SH-SY5Y (cell line): ENCODE data around the gene IL1RAP.

Experiments used
- GATA2 ChIP-seq: IDR thresholded peaks from 2 replicates; pipeline ENCODE4 v1.6.1; 2011; ENCODE audit warnings: mild to moderate bottlenecking, low read depth, low read length
- GATA3 ChIP-seq: IDR thresholded peaks from 2 replicates; pipeline ENCODE4 v1.6.1; 2011; ENCODE audit warnings: low read depth, mild to moderate bottlenecking, low read length, moderate library complexity

IL1RAP gene

DNA sequence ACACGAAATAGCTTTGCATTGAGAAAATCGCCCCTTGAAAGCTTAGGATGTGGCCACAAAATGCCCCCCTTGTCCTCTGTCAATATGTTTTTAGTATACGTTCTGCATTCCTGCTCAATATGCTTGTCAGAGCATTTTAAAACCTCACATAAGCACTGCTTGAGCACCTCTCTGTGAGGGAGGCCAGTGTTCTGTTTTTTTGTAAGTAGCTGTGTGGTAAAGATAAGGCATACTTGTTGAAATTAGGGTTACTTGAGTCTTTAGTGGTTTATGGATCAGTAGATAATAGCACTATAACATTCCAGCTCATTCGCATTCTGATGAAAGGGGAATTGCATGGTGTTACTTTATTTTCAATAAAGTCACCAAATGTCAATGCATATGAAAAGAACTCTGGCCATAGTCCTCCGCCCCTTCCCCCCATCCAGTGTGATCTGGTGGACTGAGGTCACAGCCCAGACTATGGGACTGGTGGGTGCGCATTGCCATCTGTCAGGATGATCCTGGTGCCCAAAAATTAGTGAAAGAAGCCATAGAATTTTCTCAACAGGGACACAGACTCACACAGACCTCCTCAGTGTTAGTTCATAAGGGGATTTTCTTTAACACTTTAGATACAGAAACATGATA, 33.1 kb downstream of the IL1RAP start:
- no peak for TF ChIP-seq GATA2
- no peak for TF ChIP-seq GATA3

DNA sequence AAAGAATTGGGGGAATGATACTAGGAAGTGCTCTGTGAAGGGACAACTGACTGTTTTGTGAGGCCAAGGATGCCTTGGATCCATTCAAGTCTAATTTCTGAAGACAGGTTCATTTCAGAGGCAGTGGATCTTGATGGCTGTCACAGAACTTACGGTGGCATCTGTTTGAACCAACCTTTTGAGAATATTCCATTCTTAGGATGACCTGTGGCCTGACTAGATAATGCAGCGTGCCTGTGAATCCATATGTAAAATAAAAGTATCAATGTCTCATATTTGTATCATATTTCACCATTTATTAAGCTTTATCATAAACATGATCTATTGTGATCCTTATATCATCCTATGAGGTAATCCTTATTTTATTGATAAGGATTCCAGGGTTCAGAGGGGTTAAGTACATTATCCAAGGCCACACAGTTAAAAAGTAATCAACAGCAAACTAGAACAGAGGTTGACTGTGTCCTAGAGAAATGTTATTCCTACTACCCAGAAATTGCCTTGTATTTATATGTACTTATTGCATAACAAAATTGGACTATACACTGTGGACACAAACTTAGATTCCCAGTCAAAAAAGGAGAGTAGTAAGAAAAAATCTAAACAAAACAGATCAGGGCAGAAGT, 34.3 kb downstream of the IL1RAP start:
- TF ChIP-seq GATA3: no peak

DNA sequence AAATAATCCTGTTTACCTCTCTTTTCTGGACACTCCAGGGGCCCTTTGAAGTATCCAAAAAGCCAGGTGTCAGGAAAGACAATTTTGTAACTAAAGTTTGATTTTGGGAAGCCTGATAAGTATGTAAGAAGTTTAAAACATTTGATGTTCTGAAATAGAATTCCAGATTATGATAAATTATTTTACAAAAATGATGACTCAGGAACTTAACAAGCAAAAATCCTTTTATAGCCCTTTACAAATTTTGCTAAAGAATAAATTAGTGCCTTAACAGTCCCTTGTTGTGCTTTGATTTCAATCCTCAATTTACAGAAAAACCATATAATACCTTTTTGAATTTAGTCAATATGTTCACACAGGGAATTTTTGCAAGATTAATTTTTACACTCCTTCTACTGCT, 38.1 kb downstream of the IL1RAP start:
- TF ChIP-seq GATA2 (no peak), GATA3 (no peak)

DNA sequence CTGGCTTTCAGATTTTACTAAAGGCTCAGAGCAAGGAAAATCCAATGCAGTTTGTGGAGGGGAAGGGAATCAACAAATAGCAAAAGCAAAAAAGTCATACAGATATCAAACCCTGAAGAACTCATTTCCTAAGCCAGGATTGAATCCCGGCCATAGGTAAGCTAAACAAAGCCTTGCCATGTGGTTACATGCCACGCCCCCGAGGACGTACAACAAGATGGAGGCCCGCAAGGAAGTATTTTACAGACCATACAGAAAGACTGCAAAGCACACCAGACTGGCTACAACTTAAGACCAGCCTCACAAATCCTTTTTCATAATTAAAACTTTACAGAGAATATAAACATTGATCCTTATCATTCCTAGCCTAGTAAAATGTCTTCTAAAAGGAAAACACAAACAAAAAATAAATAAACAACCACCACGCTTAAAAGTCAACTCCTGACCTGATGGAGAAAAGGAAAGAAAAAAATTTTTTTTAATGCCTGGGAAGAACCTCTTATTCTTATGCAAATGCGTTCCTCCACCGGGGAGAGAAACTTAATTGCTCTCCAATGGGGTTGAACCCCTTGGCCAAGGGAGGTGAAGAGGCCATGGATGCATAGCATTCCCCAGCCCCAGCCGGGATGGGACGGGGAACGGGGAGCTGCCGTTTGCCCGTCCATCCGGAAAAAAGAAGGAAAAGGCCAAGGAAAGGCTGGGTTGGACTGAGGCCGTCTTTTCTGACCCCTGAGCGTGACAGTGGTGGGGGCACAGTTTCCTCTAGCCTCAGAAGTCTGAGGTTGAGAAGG, 39.3 kb downstream of the IL1RAP start:
- no peak for TF ChIP-seq GATA2
- no peak for TF ChIP-seq GATA3

DNA sequence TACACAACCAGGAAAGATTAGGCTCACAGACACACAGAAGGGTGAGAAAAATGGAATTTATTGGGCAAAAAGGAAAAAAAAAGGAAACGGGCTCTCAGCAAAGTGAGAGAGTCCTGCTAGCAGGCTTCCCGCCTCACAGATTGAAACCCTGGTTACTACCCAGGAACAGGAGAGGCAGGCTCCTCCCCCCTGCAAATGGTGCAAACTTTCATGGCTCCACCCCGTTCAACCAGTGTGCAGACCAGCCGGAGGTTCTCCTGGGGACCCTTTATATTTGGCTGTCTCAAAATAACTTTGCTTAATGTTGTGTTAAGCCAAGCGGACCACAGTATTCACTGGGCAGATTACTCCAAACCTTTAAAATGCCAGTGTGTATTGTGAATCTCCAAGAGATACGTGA, 40.3 kb downstream of the IL1RAP start:
- TF ChIP-seq GATA3: no peak

DNA sequence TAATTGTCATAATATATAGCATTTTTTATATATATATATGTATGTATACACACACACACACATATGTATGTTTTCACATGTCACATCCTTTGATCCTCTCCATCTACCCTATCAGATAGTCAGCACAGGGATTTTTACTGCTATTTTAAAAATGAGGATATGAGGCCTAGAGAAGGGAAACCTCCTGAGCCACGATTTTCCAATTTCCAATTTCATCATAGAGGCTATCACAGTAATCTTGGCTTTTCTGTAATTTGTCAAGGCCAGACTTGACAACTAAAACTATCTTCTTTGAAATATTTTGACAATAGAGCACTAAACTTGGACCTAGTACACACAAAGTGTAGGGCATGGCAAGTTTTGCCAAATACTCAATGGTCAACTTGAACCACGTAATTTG, 42.5 kb downstream of the IL1RAP start:
- TF ChIP-seq GATA2: no peak
- TF ChIP-seq GATA3: no peak

DNA sequence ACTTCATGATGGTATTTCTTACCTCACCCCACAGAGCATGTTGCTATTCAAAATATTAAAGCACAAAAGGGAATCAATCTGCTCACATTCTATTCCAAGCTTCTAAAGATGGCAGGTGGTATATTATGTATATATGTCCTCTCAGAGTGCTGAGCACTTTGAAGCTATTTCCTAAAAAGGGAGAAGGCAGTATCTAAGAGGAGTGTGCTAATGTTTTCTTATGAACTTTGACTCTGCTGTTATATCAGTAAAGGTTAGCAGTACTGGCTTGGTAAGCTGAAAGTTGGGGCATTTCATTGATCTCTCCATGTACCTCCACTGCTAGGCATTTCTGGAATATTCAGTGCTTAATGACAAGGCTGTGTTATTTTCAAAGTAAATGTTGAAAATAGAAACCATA, 43.4 kb downstream of the IL1RAP start:
- no peak for TF ChIP-seq GATA2
- no peak for TF ChIP-seq GATA3

DNA sequence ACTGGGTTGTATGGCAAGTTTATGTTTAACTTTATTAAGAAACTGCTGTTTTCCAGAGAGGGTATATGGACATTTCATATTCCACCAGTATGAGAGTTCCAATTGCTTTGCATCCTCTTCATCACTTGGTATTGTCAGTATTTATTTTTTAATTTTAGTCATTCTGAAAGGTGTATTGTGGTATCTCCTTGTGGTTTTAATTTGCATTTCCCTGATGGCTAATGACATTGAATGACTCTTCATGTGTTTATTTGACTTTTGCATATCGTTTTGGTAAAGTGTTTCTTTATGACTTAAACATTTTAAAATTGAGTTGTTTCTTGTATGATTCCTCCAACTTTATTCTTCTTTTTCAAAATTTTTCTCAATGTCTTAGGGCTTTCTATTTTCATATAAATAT, 44.4 kb downstream of the IL1RAP start:
- TF ChIP-seq GATA2 (no peak), GATA3 (no peak)

DNA sequence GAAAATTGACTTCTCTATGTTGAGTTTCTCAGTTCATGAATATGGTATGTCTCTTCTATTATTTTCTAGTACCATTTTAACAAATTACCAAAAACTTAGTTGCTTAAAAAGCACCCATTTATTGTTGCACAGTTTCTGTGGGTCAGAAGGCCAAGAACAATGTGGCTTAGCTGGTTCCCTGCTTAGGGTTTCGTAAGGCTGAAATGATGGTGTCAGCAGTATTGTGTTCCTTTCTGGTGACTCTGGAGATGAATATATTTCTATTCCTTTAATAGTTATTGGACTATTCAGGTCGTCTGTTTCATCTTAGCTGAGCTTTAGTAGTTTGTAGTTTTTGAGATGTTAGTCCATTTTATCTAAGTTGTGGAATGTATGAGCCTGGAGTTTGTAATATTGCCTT, 44.9 kb downstream of the IL1RAP start:
- no peak for TF ChIP-seq GATA2
- TF ChIP-seq GATA3: no peak

DNA sequence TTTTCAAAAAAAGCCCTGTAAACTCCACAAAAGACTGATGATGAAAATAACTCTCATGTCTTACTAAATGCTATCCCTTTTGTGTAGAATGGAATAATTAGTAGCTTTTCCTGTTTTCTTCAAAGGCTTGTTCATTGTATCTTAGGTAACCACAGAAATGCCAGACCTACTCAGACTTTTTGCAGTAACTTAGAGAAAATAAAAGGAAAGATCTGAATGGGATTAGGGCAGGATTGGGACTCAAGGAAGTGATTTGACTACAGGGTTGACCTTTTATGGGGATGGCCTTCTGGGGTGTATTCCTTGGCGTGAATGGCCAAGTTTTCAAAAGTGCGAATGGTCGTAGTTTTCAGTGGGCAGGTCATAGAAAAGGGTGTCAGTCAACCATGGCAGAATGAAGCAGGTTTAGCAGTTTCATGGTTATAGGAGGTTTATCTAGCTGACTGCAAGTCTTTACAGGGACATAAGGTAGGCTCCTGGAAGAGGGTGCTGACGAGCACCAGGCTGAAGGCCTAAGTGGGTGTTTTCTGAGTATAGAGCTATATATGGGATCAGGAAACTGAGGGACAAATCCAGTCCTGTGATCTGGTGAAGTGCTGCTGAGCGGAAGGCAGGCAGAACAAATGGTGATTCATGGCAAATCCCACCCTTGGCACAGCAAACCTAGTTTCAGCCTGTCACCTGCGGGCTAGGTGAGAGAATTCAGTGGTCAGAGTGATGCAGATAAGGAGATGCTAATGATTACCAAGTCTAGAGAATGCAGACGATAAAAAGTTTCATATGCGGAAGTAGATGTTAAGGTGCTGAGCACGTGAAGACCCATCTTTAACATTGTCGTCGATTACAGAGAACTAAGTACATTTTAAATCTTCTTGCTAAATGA, 46.4 kb downstream of the IL1RAP start:
- TF ChIP-seq GATA3: no peak

DNA sequence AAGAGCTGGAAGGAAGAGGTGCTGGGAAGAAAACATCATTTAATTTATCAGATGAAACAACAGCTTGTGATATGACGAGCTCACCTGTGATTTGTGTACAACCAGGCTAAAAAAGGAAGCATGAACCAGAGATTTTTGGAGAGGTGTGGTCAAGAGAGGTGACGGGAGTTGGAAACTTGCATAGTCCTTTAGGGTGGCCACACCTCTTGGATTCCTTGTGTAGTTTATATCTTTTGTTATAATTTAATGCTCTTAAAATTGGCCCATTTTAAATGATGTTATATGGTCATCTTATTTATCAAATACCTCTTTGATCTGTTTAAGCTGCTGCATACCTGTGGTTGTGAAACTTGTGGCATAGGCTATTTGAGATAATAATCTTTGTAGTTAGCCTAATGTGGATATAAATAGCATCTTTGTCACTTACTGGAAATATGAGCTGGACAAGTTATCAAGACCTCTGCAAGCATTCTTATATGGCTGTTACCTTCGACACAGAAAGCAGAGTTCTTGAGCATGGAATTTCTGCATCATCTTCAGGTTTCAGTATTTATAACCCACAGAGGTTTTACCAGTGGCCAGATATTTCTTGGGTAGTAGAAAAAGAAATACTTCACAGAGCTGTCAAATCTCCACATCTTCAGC, 49.1 kb downstream of the IL1RAP start:
- TF ChIP-seq GATA2 (no peak), GATA3 (no peak)

DNA sequence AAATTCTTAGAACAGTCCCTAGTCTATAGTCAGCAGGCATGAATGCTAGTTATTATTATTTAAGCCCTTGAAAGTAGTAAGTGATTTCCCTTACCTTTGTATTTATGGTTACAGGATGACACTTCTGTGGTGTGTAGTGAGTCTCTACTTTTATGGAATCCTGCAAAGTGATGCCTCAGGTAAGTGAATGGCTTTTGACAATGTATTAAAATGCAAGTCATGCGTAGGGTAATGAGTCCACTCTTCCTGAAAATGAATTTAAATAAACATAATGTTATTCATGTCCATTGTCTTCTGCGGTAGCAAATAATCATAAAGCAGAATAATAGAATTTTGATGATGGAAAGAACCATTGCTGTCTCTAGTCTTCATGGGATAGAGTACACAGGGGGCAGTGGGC, 50.3 kb downstream of the IL1RAP start:
- TF ChIP-seq GATA3: no peak
- TF ChIP-seq GATA2: no peak

DNA sequence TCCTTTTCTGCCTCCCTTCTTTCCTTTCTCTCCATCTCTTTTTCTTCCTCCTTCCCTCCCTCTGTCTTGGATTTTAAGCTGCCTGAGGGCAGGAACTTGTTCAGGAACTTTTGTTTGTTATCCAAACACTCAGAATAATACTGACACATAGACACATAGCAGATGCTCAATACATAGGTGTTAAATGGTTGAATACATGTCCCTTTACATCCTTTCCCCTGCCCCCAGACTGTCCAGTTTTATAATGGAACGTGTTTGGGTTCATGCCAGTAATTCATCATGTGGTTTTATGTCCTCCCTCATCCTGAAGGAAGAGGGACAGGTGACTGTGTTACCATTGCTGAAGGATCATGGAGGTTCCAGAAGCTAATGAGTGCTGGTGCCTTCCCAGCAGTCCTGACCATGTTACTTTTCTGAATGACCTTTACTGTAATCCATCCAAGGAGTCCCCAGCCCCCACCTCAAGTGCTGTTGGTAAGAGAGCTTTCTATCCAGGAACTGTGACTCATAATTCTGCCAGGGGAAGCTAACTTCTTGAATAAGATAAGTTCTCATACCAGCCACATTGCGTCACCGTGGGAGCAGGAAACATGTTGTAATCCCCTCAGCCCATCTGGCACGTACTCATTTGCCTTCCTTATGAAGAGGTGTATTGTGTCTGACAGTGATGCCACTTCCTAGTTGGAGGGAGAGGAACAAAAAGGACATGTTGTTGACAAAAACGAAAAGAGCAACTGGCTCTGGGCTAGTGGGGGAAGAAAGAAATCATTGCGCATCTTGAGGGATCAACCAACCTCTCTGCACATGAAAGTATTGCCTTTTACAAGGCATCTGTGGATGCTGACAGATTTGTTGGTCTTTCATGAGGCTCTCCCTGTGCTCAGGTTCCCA, 52.4 kb downstream of the IL1RAP start:
- no peak for TF ChIP-seq GATA2
- no peak for TF ChIP-seq GATA3
